AG10803 (cell line): ENCODE results near the gene HNRNPU.

Experiments
- DNase-seq: peaks from one replicate; pipeline ENCODE4 v3.0.0; 2010; ENCODE audit warnings: low read depth
- H3K4me3 ChIP-seq: 2 replicates; pipeline ENCODE4 v1.5.1; 2011; ENCODE audit warnings: mild to moderate bottlenecking, low read length, control low read depth
- CTCF ChIP-seq: conservative IDR thresholded peaks from 2 replicates; pipeline ENCODE4 v1.5.1; 2011; ENCODE audit warnings: mild to moderate bottlenecking, low read length, control low read depth, inconsistent platforms

The HNRNPU gene

GRCh38 chr1:244863491-244864252 lies 671 bp downstream of the HNRNPU start:
- DNase-seq = no peak
- TF ChIP-seq CTCF = no peak
- H3K4me3 ChIP-seq = peak overlapping the region; percentile 85

GRCh38 chr1:244862699-244863490 lies 1.4 kb downstream of the HNRNPU start:
- TF ChIP-seq CTCF = no peak
- peak; percentile 93 for DNase-seq
- peak overlapping the region; percentile 85 for H3K4me3 ChIP-seq

GRCh38 chr1:244862354-244862698 lies 2.0 kb downstream of the HNRNPU start:
- DNase-seq = peak; percentile 7
- H3K4me3 ChIP-seq = peak overlapping the region; percentile 67
- no peak for TF ChIP-seq CTCF

- no peak for DNase-seq
- no peak for TF ChIP-seq CTCF
Observed at GRCh38 chr1:244861683-244862082, 2.7 kb downstream of the HNRNPU start.

GRCh38 chr1:244860914-244861610 lies 3.3 kb downstream of the HNRNPU start:
- TF ChIP-seq CTCF = no peak
- peak overlapping the region; percentile 67 for H3K4me3 ChIP-seq
- DNase-seq = no peak

More at GRCh38 chr1:244861683-244862082, 2.7 kb downstream of the HNRNPU start:
- peak overlapping the region; percentile 67 for H3K4me3 ChIP-seq

GRCh38 chr1:244860078-244860477 lies 4.3 kb downstream of the HNRNPU start:
- DNase-seq = no peak
- TF ChIP-seq CTCF = no peak
- H3K4me3 ChIP-seq = peak overlapping the region; percentile 20; the same call in 1 of the 2 replicates
